Measurements from ENCODE around the gene NR3C2. TPM values are rescaled to one million over a fixed set of nuclear protein-coding genes. Genes with fewer than 3 reads are reported as not detected.

Gene NR3C2
- polyA plus RNA-seq, 1 experiment = 0.14 TPM

GRCh38 chr4:148108766-148109165, 333.4 kb downstream of the NR3C2 start:
- H3K27ac ChIP-seq (ENCODE audit: low read depth, low read length) = no peak overlapping the region
- CTCF ChIA-PET = no interaction called here
- DNase-seq (ENCODE audit: low read depth, low spot score) = no peak

DNA sequence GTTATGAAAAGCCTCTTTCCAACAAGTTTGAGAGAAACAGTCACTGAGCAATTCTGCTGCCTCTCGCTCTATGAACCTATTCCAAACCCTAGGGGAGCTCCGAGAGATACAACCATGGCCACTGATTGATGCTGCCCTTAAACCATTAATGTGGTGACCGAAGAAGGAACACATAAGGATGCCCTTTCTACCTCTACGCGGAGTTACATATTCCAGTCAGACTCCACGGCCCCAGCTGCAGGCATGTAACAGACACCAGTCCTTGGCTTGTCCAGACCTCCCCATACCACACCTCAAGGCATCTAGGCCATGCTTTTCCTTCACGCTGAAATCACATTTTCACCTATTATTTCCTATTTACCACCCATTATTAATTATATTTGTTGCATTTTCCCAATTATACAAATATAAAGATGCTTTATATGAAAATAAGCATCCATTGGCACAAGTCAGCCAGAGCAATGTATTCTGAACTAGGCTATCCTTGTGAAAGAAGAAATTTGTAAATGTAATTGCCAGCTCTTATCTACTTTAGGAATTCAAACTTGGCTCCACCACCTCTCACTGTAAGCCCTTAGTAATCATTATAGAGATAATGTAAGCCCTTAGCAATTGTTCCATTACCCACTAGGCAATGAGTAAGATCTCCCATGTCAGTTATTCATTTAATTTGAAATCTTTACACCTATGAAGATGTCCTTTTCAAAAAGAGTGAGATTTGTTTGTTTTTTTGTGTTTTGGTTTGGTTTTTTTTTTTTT, 338.4 kb downstream of the NR3C2 start:
- TF ChIP-seq, protein P1, sequence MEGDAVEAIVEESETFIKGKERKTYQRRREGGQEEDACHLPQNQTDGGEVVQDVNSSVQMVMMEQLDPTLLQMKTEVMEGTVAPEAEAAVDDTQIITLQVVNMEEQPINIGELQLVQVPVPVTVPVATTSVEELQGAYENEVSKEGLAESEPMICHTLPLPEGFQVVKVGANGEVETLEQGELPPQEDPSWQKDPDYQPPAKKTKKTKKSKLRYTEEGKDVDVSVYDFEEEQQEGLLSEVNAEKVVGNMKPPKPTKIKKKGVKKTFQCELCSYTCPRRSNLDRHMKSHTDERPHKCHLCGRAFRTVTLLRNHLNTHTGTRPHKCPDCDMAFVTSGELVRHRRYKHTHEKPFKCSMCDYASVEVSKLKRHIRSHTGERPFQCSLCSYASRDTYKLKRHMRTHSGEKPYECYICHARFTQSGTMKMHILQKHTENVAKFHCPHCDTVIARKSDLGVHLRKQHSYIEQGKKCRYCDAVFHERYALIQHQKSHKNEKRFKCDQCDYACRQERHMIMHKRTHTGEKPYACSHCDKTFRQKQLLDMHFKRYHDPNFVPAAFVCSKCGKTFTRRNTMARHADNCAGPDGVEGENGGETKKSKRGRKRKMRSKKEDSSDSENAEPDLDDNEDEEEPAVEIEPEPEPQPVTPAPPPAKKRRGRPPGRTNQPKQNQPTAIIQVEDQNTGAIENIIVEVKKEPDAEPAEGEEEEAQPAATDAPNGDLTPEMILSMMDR (IDR thresholded peaks at IDR 0.05; ENCODE audit: low read depth, low read length) = no peak
- no peak overlapping the region for H3K27ac ChIP-seq (ENCODE audit: low read depth, low read length)
- H3K9me3 ChIP-seq (ENCODE audit: control insufficient read depth, insufficient read depth, low read length) = no peaks in the 10 kb centered on the region
- no peak overlapping the region for H3K4me3 ChIP-seq (ENCODE audit: low read depth, low read length)
- ChIA-PET CTCF (interaction anchor here (0.6 kb wide), 1 partner anchor 36 kb away, joined by 3 read pairs; no protein-coding TSS in a partner anchor), POLR2A (no interaction called here)
- no peaks in the 10 kb centered on the region for H3K27me3 ChIP-seq (ENCODE audit: control insufficient read depth, insufficient read depth, low read length)
- DNase-seq (ENCODE audit: low read depth, low spot score) = no peak

More at GRCh38 chr4:148108766-148109165, 333.4 kb downstream of the NR3C2 start:
- Histone ChIP-seq H3K4me3 (ENCODE audit: low read depth, low read length) (no peak overlapping the region), H3K27me3 (ENCODE audit: control insufficient read depth, insufficient read depth, low read length) (no peaks in the 10 kb centered on the region), H3K9me3 (ENCODE audit: control insufficient read depth, insufficient read depth, low read length) (no peaks in the 10 kb centered on the region)
- TF ChIP-seq, protein P1 (IDR thresholded peaks at IDR 0.05; ENCODE audit: low read depth, low read length) = no peak
- POLR2A ChIA-PET = no interaction called here

DNA sequence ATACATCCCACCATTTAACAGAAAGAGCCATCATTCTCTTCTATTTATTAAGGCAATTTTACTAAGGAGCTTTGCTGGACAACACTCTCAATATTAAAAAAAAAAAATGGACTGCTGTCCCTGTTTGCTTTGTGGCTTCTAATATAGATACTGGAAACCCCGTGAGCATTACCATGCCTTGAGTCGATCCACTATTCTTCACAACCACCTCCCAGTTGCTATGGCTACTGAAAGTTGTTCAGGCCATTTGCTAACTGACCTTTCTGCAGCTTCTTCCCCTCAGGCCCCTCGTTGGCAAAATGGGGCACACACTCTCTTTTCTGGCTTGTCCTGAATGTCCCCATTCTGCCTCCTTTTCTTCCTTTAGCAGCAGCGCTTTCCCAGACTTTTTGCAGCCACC, 340.4 kb downstream of the NR3C2 start:
- TF ChIP-seq, protein P1 (IDR thresholded peaks at IDR 0.05; ENCODE audit: low read depth, low read length) = no peak
- no peak overlapping the region for H3K4me3 ChIP-seq (ENCODE audit: low read depth, low read length)
- no peaks in the 10 kb centered on the region for H3K27me3 ChIP-seq (ENCODE audit: control insufficient read depth, insufficient read depth, low read length)
- POLR2A ChIA-PET = no interaction called here
- DNase-seq (ENCODE audit: low read depth, low spot score) = no peak
- no peaks in the 10 kb centered on the region for H3K9me3 ChIP-seq (ENCODE audit: control insufficient read depth, insufficient read depth, low read length)
- CTCF ChIA-PET = interaction anchor here (0.5 kb wide), 1 partner anchor 133 kb away, joined by 4 read pairs; no protein-coding TSS in a partner anchor
- H3K27ac ChIP-seq (ENCODE audit: low read depth, low read length) = no peak overlapping the region

DNA sequence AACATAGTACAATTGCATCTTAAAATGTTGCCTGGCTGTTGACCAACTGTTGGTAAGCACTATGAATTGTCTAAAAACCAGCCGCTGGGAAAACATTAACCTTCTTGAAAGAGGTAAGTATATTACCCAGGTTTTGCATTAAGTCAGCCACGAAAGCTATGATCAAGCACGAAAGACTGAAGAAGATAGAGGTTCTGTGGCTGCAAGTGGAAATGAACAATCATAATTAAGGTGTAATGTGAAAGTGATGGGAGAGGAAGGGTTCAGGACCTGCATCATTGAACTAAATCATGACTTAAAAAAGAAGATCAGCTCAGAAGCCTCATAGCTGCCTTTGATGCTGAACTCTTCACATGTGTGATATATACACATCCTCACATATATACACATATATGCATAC, 341.0 kb downstream of the NR3C2 start:
- ChIA-PET CTCF (no interaction called here), POLR2A (no interaction called here)
- TF ChIP-seq, protein P1 (IDR thresholded peaks at IDR 0.05; ENCODE audit: low read depth, low read length) = no peak
- no peaks in the 10 kb centered on the region for H3K27me3 ChIP-seq (ENCODE audit: control insufficient read depth, insufficient read depth, low read length)
- no peak overlapping the region for H3K4me3 ChIP-seq (ENCODE audit: low read depth, low read length)
- DNase-seq (ENCODE audit: low read depth, low spot score) = no peak
- H3K9me3 ChIP-seq (ENCODE audit: control insufficient read depth, insufficient read depth, low read length) = no peaks in the 10 kb centered on the region
- no peak overlapping the region for H3K27ac ChIP-seq (ENCODE audit: low read depth, low read length)

DNA sequence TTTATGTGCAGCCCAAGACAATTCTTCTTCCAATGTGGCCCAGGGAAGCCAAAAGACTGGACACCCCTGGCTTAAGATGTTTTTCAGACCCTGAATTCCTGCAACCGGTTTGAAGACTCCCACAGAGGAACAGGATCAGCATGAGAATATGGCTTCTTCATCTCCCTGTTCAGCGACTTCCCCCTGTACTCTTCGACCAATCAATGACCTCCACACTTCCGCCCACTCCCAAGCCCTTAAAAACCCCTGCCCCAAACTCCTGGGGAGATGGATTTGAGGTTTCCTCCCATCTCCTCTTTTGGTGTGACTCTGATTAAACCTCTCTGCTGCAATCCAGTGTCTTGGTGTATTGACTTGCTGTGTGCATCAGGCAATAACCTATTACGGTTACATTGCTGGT, 344.4 kb downstream of the NR3C2 start:
- CTCF ChIA-PET = no interaction called here
- Histone ChIP-seq H3K4me3 (ENCODE audit: low read depth, low read length) (no peak overlapping the region), H3K27ac (ENCODE audit: low read depth, low read length) (no peak overlapping the region), H3K9me3 (ENCODE audit: control insufficient read depth, insufficient read depth, low read length) (no peaks in the 10 kb centered on the region), H3K27me3 (ENCODE audit: control insufficient read depth, insufficient read depth, low read length) (no peaks in the 10 kb centered on the region)
- no peak for DNase-seq (ENCODE audit: low read depth, low spot score)
- TF ChIP-seq, protein P1 (IDR thresholded peaks at IDR 0.05; ENCODE audit: low read depth, low read length) = no peak
- POLR2A ChIA-PET = interaction anchor here (0.6 kb wide), 1 partner anchor 23 kb away, joined by 4 read pairs; no protein-coding TSS in a partner anchor

All from AG04450 (cell line).